Measurements from ENCODE around the gene RAD52.

The RAD52 gene

DNA sequence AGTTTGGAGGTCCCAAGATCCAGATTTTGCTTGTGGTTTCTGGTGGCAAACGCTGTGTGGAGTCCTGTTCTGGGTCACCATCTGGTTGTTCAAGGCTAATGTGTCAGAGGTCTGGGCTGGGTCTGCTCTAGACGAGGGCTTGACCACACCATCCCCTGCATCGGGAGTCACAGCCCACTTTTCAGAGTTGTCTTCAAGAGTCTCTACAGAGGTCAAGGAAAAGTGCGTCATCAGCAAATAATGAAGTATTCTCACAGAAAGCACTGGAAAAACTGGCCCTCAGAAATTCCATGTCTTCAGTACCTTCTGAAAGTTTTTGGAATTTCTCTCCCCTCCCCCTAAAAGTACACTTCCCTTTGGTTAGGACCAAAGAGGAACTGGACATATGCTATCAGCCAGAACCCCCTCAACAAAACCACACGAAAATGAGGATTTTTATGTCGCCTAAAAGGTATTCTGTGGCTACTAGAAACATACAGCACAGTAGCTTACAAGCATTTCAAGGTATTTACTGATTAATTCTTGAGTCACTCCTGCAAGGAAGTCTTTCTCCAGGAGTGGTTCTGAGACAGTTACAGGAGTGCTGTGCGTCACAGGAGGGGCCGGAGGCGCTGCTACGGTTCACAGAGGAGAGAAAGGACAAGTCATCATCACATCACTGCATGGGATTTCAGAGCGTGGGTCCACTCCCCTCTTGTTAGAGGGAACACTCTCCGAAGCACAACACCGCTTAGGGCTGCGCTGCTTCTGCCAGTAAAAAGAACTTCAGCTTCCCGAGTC lies 35.4 kb downstream of the RAD52 start:
- DNase-seq (ENCODE audit: low read depth in 2 of 2), result no peak

DNA sequence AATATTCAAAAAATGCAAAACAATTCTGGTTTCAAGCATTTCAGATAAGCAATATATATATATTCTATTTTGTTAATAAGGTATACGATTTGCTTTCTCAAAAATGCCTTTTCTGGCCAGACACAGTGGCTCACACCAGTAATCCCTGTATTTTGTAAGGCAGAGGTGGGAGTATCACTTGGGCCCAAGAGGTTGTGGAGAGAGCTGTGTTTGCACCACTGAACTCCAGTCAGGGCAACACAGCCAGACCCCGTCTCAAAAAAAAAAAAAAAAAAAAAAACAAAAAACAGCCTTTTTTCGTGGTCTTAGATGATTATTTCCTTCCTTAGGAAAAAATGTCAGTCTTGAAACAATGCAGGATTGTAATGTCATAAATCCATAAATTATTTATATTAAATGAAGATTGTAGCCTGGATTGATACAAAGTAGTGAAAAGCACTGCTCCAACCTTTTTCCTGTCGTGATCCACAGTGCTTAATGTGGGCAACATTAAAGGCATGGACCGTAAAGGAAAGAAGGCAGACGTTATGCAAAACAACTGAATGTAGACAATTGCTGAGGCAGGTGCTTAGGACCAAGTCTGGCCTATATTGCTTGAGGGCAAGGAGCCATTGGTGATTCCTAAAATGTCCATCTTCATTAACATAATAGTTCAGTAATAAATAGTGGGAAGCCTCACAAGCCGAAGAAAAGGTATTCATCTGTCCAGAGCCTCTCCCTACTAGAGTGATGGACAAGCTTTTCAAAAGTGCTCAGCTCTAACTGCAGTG lies 36.8 kb downstream of the RAD52 start:
- DNase-seq (ENCODE audit: low read depth in 2 of 2), result no peak

DNA sequence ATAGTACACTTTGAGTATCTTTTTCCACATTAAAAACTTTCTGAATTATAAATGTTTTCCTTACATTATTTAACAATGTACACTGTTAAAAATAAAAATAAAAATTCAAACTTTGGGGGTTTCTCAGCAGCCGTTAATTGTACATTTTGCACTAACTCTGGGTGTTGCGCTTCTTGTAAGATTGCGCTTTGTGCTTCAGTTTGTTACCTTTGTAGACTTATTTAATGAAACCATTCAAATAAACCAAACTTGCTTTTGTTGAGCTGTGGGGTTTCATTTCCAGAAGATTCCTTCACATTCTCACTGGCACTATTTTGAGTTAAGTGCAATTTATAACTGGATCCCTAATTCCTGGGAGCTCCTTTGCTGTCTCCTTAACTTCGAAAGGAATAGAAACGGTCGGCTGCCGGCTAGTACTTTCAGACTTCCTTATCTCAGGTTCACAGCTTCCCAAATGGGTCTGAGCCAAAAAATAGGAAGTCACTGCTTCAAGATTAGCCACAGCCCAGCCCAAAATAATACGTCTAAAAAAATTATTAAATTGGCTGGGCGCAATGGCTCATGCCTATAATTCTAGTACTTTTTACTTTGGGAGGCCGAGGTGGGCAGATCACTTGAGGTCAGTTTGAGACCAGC lies 38.2 kb downstream of the RAD52 start:
- no peak for DNase-seq (ENCODE audit: low read depth in 2 of 2)

DNA sequence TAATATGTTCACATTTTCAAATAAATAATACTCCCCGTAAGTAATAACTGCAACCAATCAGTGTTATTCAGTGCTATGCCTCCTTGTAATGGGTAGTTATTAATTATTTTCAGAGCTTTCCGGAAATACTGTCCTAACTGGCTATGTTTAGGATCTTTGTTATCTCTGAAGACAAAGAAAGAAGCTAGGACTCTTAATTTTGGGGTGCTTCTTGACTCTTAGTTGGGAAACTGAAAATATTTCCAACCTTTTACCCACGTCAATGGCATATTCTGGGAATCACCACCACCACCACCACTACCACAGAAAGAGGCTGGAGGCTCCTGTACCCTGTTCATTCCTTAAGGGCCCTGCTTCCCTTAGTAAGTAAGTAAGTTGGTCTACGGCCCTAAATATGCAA lies 39.1 kb downstream of the RAD52 start:
- no peak for DNase-seq (ENCODE audit: low read depth in 2 of 2)

DNA sequence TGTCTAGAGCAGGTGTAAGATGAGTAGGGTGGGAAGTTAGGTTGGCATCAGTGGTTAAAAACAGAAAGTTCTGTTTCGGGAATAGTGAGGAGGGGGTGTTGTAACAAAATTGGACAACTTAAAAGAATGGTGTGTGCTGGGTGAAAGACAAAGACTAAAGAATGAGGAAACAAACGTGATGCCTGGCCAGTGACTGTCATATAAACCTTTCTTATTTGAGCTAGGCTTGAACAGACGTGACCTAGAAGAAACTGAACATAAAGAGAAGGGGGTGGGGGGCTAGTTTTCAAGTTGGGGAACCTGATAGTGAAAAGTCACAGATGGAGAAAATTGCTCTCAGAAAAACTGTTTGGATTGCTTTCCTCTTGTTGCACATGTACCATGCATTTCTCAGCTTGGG lies 39.6 kb downstream of the RAD52 start:
- no peak for DNase-seq (ENCODE audit: low read depth in 2 of 2)

DNA sequence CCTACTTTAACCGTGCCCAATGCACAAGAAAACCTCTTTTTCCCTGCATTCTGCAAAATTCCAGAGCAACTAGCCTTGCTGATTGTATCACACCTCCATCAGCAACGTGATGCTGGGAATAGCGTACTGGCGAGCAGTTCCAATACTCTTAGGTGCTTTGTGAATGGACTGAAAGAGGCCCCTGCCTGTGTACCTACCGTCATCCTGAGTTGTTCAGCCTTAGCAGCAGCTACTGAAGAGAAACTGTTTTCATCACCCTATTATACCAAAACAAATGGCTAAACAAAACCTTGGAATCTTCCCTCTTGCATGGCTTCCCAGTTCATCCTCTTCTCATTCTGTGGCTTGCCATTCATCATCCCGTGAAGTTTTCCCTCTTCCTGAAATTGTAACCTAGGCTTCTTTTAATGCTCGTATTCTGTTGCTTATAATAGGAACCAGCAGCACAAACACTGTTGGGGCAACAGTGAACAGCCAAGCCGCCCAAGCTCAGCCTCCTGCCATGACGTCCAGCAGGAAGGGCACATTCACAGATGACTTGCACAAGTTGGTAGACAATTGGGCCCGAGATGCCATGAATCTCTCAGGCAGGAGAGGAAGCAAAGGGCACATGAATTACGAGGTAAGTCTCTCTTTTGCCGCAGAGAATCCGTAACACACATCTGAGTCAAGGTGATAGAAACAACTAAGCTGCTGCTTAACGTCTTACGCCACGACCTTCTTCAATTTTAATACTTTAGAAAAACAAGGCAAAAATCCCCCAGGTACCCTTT lies 41.9 kb downstream of the RAD52 start:
- no peak for DNase-seq (ENCODE audit: low read depth in 2 of 2)

DNA sequence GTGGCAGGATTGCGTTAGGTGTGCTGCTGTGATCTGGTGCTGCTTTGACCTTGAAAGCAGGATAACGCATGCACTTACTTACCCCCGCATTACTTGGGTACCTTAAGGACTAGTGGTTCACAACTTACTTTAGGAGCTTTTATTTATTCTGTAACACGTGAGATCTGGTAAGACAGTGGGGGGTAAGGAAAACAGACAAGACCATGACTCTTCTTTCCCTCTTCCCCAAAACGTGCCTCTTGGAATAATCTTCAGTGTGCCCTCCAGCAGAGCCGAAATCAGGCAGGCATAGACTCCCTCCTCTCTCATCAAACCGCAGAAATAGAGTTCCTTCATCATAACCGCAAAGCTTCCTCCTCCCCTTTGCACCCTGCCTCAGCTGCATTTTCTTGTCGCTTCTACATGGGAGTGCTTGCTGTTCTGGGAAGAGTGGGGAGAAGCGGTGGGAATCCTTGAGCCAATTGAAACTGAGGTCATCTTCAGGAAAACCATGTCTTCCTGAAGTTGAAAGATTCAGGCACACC lies 43.4 kb downstream of the RAD52 start:
- no peak for DNase-seq (ENCODE audit: low read depth in 2 of 2)

DNA sequence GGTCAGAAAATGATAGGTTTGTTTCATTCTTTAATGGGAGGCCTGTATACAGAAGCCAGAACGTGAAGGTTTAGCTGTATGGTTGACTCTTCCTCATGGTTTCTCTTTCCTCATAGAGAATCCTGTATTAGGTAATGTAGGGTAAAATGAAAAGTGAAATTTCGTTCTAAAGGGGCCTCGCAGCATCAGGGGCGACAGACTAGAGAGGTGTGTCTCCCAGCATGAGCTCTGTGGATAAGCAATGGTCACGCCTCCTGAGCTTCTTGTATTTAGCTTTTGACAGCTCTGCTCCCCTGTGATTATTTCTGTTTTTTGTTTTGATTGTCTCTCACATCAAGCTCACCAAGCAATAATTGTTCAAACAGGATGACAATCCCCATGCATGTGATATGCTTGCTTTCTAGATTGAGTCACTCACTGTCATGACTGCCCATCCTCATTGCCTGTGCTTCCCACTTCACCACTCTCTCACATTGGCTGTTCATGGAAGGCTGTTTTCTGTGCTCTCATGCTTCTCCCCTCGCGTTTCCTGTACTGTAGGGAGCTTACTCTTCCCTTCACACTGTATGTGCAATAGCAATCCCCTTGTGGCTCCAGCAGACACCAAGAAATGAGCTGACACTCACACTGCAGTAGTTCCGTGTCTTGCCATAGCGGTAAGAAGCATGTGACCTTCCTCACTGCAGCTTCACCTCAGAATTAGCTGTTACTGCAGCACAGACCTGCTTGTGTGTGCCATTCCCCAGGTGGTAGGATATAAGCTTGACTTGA lies 44.0 kb downstream of the RAD52 start:
- DNase-seq (ENCODE audit: low read depth in 2 of 2), result no peak

DNA sequence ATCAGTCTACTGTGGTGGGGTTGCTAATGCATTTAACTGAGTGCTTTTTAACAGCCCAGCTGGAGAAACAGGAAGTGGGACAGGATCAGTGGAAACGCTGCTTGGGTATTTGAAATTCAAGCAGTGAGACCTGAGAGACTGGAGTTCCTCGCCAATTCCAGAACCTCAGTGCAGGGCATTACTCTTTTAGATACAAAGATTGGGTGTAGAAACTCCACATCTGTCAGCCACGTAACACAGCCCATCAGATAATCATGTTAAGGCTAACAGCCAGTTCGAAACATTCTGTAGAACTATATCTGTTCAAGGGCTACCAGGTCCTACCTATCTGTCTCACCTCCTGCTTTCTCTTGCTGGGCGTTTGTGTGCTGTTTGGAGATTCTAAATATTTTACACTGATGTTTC lies 45.5 kb downstream of the RAD52 start:
- no peak for DNase-seq (ENCODE audit: low read depth in 2 of 2)

DNA sequence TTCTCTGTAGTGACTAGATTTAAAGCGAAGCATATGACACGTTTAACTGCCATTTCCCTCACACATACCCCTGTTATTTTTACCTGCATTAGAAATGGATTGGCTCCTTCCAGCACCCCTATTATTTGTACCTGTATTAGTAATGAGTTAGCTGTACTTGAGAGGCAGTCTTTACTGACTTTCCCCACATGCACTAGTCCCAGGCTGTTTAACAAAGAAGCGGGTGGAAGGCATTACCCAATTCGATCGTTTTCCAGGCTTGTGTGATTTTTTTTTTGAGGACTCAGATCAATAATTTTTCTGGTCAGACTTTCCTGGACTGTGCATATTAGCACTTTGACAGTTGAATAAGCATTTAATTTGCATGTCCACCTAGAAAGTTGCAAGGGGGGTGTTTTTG lies 46.4 kb downstream of the RAD52 start:
- DNase-seq (ENCODE audit: low read depth in 2 of 2), result no peak

DNA sequence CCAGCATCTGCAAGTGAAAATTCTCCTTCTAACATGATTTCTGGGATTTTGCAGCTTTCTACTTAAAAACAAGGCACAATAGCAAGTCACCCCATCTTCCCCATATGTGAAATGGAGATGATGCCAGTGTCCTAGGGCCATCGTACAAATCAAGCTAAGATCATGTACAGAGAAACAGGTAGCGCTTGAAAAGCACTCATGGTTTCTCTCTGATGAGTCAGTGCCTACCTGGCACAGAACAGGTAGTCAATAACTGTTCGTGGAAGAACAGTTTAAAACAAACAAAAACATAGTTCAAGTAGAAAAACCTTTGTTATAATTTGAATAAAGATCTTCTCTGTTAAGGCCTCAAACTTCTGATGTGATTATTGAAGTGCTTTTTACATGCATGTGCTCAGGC lies 46.9 kb downstream of the RAD52 start:
- no peak for DNase-seq (ENCODE audit: low read depth in 2 of 2)

DNA sequence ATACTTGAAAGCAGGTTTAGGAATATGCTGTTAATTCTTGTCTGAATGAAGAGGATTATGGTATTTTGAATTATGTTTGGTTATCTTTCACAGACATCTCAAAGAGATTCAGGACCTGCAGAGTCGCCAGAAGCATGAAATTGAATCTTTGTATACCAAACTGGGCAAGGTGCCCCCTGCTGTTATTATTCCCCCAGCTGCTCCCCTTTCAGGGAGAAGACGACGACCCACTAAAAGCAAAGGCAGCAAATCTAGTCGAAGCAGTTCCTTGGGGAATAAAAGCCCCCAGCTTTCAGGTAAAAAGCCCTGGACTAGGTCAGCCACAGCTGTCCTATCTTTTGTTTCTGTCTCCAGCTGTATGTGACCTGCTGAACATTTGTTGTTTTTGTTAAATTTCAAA lies 52.1 kb downstream of the RAD52 start:
- DNase-seq (ENCODE audit: low read depth in 2 of 2), result no peak

DNA sequence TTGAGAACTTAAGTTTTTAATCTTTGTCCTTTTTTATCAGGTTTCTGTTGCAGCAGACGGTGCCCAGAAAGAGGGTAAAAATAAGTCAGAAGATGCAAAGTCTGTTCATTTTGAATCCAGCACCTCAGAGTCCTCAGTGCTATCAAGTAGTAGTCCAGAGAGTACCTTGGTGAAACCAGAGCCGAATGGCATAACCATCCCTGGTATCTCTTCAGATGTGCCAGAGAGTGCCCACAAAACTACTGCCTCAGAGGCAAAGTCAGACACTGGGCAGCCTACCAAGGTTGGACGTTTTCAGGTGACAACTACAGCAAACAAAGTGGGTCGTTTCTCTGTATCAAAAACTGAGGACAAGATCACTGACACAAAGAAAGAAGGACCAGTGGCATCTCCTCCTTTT lies 53.5 kb downstream of the RAD52 start:
- DNase-seq (ENCODE audit: low read depth in 2 of 2), result no peak

DNA sequence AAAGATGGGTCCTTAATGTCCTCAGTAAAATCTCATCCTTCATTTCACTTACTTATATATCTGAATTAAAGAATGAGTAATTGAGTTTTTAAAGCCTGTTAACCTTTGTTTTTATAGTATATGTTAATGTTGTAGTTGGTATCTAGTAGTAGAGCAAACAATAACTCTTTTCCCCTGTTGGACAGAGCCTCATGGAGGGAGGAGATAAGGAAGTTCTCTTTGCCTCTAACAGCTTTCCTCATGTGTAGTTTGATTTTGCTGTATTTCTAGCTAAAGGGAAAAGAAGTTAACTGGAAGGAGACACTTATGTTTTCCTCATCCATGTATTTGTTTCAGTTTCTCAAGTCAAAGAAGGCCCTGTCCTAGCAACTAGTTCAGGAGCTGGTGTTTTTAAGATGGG lies 55.3 kb downstream of the RAD52 start:
- no peak for DNase-seq (ENCODE audit: low read depth in 2 of 2)

DNA sequence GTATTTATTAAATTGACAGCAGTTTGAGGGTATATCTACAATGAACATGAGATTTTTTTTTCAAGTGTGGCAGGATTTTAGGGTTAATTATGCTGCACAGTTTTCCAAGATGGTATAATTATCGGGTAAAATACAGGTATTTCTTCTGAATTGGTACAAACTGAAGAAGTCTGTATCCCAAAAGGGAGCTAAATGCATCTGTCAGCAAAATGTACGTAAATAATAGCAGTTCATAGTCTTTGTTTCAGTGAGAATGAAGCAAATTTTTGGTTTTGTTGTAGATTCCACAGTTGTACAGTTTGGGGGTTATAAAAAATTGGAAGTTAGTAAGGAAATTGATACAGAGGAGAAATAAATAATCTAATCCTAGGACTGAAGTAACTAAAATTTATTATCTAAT lies 63.3 kb downstream of the RAD52 start:
- DNase-seq (ENCODE audit: low read depth in 2 of 2), result no peak

DNA sequence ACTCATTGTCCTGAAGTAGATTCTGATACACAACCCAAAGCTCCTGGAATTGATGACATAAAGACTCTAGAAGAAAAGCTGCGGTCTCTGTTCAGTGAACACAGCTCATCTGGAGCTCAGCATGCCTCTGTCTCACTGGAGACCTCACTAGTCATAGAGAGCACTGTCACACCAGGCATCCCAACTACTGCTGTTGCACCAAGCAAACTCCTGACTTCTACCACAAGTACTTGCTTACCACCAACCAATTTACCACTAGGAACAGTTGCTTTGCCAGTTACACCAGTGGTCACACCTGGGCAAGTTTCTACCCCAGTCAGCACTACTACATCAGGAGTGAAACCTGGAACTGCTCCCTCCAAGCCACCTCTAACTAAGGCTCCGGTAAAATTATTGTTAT lies 63.8 kb downstream of the RAD52 start:
- DNase-seq (ENCODE audit: low read depth in 2 of 2), result no peak

DNA sequence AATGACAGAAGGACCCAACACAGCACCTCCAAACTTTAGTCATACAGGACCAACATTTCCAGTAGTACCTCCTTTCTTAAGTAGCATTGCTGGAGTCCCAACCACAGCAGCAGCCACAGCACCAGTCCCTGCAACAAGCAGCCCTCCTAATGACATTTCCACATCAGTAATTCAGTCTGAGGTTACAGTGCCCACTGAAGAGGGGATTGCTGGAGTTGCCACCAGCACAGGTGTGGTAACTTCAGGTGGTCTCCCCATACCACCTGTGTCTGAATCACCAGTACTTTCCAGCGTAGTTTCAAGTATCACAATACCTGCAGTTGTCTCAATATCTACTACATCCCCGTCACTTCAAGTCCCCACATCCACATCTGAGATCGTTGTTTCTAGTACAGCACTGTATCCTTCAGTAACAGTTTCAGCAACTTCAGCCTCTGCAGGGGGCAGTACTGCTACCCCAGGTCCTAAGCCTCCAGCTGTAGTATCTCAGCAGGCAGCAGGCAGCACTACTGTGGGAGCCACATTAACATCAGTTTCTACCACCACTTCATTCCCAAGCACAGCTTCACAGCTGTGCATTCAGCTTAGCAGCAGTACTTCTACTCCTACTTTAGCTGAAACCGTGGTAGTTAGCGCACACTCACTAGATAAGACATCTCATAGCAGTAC lies 64.6 kb downstream of the RAD52 start:
- no peak for DNase-seq (ENCODE audit: low read depth in 2 of 2)

DNA sequence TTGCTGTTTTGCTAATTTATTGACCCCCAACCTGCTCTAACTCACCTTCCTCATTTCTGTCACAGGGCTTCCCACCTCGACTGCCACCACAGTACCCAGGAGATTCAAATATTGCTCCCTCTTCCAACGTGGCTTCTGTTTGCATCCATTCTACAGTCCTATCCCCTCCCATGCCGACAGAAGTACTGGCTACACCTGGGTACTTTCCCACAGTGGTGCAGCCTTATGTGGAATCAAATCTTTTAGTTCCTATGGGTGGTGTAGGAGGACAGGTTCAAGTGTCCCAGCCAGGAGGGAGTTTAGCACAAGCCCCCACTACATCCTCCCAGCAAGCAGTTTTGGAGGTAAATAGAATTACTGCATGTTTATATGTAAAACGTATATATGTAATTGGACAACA lies 68.8 kb downstream of the RAD52 start:
- no peak for DNase-seq (ENCODE audit: low read depth in 2 of 2)

DNA sequence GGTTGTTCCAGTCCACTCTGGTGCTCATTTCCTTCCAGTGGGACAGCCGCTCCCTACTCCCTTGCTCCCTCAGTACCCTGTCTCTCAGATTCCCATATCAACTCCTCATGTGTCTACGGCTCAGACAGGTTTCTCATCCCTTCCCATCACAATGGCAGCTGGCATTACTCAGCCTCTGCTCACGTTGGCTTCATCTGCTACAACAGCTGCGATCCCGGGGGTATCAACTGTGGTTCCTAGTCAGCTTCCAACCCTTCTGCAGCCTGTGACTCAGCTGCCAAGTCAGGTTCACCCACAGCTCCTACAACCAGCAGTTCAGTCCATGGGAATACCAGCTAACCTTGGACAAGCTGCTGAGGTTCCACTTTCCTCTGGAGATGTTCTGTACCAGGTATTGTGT lies 69.9 kb downstream of the RAD52 start:
- DNase-seq (ENCODE audit: low read depth in 2 of 2), result no peak

DNA sequence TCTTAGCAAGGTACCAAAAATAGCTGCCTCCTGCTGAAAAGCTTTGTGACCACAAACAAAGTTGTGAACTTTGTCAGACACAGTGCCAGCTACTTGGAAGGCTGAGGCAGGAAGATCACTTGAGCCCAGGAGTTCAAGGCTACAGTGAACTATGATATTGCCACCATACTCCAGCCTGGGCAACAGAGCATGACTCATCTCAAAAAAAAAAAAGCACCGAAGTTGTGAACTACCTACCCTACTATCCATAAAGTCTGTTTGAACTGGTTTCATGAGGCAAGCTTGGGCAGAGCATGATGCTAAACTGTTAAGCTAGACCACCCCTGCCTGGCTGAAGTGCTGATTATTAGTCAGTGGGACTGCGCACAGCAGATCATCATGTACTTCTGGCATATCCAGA lies 75.5 kb downstream of the RAD52 start:
- no peak for DNase-seq (ENCODE audit: low read depth in 2 of 2)

DNA sequence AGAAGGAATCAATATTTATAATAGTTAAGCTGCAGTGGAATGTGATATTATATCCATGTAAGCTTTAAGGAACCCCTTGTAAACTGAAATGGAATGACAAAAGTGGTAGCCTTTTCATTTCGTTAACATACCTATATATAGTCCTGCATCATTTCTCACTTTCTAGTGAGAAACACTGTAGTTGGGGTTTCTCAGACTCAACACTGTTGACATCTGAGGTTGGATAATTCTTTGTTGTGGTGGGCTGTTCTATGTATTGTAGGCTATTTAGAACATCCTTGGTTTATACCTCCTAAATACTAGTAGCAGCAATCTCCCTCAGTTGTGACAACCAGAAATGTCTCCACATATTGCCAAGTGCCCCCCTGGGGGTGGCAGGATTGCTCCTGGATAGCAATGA lies 79.1 kb downstream of the RAD52 start:
- no peak for DNase-seq (ENCODE audit: low read depth in 2 of 2)

Data from stimulated activated CD8-positive, alpha-beta memory T cell treated with anti-CD3 and anti-CD28 coated beads, Interleukin-7, amount 100 ng/mL, for 1 hour (primary cell).